Liver (tissue), 3 donors: Measurements from ENCODE around the gene KCNMA1.

Source experiments
- JUND ChIP-seq, 2 donors: IDR thresholded peaks; 2 replicates each; pipeline ENCODE4 v1.6.1; 2016; ENCODE audit warnings: antibody characterized with exemption in 2 of 2
- RAD21 ChIP-seq, 2 donors: IDR thresholded peaks; 2 replicates each; pipeline ENCODE4 v1.6.1; 2016; ENCODE audit warnings: antibody characterized with exemption in 2 of 2, mild to moderate bottlenecking in 2 of 2
- REST ChIP-seq: IDR thresholded peaks from 2 replicates; pipeline ENCODE4 v1.6.1; 2016; ENCODE audit warnings: antibody characterized with exemption, mild to moderate bottlenecking
- RXRA ChIP-seq, 2 donors: IDR thresholded peaks; 2 replicates each; pipeline ENCODE4 v1.6.1; 2017 to 2018; ENCODE audit warnings: antibody characterized with exemption in 2 of 2, mild to moderate bottlenecking in 1 of 2
- SP1 ChIP-seq: IDR thresholded peaks from 2 replicates; pipeline ENCODE4 v1.6.1; 2018; ENCODE audit warnings: antibody characterized with exemption, mild to moderate bottlenecking
- YY1 ChIP-seq: IDR thresholded peaks from 2 replicates; pipeline ENCODE4 v1.6.1; 2016; ENCODE audit warnings: antibody characterized with exemption, mild to moderate bottlenecking
- ZBTB33 ChIP-seq: IDR thresholded peaks from 2 replicates; pipeline ENCODE4 v1.6.1; 2016; ENCODE audit warnings: antibody characterized with exemption
- TF ChIP-seq, protein P1 (sequence below): fragments of 150-350 bp; IDR thresholded peaks from 2 replicates; pipeline ENCODE4 v1.5.1; 2017; ENCODE audit warnings: improper control_type of control experiment, low read depth, low read length; ENCODE audit not compliant: missing input control
- TF ChIP-seq, protein P2 (sequence below): IDR thresholded peaks from 2 replicates; pipeline ENCODE4 v1.6.1; 2016; ENCODE audit warnings: antibody characterized with exemption
- donor health status: healthy.
- donor health status: healthy.

GRCh38 chr10:77110757-77111156, 526.9 kb downstream of the KCNMA1 start:
- TF ChIP-seq, protein P1, sequence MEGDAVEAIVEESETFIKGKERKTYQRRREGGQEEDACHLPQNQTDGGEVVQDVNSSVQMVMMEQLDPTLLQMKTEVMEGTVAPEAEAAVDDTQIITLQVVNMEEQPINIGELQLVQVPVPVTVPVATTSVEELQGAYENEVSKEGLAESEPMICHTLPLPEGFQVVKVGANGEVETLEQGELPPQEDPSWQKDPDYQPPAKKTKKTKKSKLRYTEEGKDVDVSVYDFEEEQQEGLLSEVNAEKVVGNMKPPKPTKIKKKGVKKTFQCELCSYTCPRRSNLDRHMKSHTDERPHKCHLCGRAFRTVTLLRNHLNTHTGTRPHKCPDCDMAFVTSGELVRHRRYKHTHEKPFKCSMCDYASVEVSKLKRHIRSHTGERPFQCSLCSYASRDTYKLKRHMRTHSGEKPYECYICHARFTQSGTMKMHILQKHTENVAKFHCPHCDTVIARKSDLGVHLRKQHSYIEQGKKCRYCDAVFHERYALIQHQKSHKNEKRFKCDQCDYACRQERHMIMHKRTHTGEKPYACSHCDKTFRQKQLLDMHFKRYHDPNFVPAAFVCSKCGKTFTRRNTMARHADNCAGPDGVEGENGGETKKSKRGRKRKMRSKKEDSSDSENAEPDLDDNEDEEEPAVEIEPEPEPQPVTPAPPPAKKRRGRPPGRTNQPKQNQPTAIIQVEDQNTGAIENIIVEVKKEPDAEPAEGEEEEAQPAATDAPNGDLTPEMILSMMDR: no peak
- TF ChIP-seq REST (no peak), SP1 (no peak), RAD21 (IDR thresholded peaks at IDR 0.05) (no peak), ZBTB33 (no peak), JUND (IDR thresholded peaks at IDR 0.05) (no peak), RXRA (IDR thresholded peaks at IDR 0.05) (no peak), YY1 (no peak)
- TF ChIP-seq, protein P2, sequence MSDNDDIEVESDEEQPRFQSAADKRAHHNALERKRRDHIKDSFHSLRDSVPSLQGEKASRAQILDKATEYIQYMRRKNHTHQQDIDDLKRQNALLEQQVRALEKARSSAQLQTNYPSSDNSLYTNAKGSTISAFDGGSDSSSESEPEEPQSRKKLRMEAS: no peak
